OCI-LY7 (cell line): Measurements from ENCODE around the gene FAM181A.

Experiments
- CTCF ChIP-seq: fragments of 200-600 bp; sonication (generic); conservative IDR thresholded peaks from 2 replicates; pipeline ENCODE4 v1.5.1; 2014; ENCODE audit warnings: mild to moderate bottlenecking, antibody characterized with exemption, low read length, moderate library complexity, mixed read lengths
- EZH2phosphoT487 ChIP-seq: fragments of 200-600 bp; sonication (generic); IDR thresholded peaks from 2 replicates; pipeline ENCODE4 v1.6.1; 2018; ENCODE audit warnings: low read depth, borderline replicate concordance, mild to moderate bottlenecking, mixed run types, antibody characterized with exemption, low read length, moderate library complexity, mixed read lengths

GRCh38 chr14:93976477-93977057 is 49.4 kb downstream of the FAM181A start, which contains the start of gene ASB2:
- TF ChIP-seq EZH2phosphoT487 = no peak
- TF ChIP-seq CTCF = no peak
